ENCODE measurements around the gene RBMS1.

Gene RBMS1

DNA sequence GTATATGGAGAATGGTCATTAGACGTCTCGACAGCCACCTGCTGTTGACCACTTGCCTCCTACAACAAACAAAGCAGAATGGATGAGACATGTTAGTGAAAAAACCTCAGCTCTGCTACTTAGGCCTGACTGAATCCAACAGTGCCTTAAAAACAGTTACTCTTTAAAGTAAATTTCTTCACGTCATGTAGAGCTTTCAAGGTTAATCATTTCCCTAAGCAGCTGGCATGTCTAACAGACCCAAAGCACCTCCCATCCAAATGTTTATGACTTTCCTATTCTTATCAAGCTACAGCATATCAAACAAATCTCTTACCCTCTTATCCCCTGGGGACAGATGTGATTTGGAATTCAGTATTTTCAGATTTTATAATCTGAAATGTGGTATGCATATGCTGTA, 218.0 kb downstream of the RBMS1 start:
- CTCF ChIA-PET, result no interaction called here
- TF ChIP-seq, protein P1, sequence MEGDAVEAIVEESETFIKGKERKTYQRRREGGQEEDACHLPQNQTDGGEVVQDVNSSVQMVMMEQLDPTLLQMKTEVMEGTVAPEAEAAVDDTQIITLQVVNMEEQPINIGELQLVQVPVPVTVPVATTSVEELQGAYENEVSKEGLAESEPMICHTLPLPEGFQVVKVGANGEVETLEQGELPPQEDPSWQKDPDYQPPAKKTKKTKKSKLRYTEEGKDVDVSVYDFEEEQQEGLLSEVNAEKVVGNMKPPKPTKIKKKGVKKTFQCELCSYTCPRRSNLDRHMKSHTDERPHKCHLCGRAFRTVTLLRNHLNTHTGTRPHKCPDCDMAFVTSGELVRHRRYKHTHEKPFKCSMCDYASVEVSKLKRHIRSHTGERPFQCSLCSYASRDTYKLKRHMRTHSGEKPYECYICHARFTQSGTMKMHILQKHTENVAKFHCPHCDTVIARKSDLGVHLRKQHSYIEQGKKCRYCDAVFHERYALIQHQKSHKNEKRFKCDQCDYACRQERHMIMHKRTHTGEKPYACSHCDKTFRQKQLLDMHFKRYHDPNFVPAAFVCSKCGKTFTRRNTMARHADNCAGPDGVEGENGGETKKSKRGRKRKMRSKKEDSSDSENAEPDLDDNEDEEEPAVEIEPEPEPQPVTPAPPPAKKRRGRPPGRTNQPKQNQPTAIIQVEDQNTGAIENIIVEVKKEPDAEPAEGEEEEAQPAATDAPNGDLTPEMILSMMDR (IDR thresholded peaks at IDR 0.05; ENCODE audit: insufficient read depth, low read length, missing control alignments), result no peak
- DNase-seq (ENCODE audit: low read depth, low spot score), result no peak
- H3K4me3 ChIP-seq (ENCODE audit: low read depth, low read length), result no peak overlapping the region
- POLR2A ChIA-PET, result no interaction called here

DNA sequence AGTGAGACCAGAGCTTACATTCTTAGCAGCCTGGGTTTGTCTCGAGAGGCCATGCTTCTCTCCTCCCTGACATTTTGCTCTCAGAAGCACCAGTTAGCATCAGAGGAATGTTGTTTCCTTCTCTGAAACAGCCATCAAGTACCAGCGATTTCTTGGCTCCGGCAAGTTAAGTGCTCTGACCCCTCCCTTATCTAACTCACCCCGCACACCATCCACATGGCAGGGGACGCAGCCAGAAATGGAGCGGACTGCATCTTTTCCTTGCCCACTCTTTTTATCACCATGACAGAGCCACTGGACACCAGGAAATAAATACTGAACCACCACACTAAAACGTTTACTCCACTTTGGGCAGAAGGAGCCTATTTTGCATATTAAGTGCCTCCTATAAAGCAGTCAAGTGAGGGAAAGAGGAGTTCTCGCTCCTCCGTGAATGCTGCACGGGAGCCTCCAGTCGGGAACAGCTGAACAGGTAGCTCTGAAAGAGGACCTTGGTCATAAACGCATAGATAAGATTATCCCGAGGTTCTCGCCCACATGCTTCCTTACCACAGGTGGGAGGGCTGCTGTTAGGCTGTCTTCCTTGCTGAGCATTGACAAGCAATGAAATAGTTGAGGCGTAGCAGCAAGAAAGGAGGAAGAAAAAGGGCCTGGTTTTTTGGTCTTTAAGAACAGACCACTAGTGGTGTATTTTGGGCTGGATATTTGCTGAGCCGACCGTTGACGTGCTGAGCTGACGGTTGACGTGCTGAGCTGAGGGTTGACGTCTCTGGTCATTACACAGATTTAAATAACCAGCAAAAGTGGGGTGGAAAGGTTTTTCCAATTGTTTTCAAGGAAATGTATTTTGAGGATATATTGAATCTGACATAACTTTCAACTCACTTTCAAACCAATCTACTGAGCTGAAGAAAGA, 222.2 kb downstream of the RBMS1 start:
- no peak overlapping the region for H3K4me3 ChIP-seq (ENCODE audit: low read depth, low read length)
- ChIA-PET POLR2A (interaction anchor here (0.7 to 1.2 kb wide), 3 partner anchors 8 to 699 kb away, joined by 3 to 4 read pairs (median 3); no protein-coding TSS in a partner anchor), CTCF (interaction anchor here (0.7 to 5.0 kb wide), 16 partner anchors 8 to 723 kb away, joined by 3 to 35 read pairs (median 8); no protein-coding TSS in a partner anchor)
- DNase-seq (ENCODE audit: low read depth, low spot score), result no peak
- TF ChIP-seq, protein P1 (IDR thresholded peaks at IDR 0.05; ENCODE audit: insufficient read depth, low read length, missing control alignments), result no peak

DNA sequence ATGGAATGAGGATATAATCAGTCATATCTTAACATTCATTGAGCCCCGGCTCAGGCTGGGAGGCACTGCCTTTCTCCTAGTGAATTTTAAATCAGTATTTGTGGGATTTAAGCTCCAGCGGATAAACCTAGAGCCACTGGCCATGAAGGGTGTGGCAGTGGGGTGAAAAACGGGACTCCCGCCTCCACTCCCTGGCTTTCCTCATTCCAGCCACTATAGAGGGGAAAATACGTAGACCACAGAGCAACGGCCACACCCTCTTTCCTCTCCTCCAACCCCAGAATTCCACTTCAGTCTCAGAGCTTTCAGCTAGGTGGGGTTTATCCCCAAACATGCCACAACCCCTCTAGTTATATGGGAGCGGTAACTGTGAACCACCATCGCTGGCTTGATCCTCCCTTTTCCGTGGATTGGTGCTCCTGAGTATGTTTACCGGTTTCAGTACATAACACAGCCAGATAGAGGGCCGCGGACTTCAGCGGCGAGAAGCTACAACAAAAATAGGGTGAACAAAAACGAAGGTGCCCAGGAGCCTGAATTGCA, 223.0 kb downstream of the RBMS1 start:
- H3K4me3 ChIP-seq (ENCODE audit: low read depth, low read length), result no peak overlapping the region

DNA sequence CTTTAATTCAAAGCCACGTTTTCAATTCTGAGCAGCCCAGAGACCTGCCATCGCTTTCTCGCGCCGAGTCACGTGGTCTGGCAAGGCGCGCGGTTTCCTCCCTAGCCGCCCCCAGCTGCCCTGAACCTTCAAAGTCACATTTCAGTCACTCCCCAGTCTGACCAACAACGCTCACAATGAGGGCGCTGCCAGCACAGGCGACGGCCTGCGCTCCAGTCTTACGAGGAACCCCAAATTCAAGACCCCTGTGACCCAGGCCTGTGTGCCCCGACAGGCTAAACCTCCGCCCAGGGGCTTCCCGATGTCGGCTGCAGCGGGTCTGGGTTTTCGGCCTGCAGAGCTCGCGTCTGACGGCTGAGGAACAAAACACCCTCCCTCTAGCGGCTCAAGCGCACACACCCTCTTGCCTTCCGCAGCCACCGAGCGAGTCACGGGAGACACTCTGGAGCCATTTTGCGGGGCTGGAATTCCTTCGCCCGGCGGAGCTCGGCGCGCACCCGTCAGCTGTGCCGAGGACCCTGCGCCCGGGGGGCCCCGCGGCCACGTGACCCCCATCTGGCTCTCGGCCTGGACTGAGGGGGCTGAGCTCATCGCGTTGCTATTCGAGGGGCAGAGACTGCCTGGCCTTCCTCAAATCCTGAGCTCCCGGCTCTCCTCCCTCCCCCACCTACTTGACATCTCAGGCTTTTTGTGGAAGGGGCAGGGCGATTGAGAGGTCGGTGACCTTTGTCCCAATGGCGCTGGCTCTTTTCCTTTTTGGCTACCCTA, 223.6 kb downstream of the RBMS1 start:
- ChIA-PET CTCF (interaction anchor here (0.9 to 5.0 kb wide), 28 partner anchors 9 to 794 kb away, joined by 3 to 35 read pairs (median 5); no protein-coding TSS in a partner anchor), POLR2A (interaction anchor here (0.6 to 1.5 kb wide), 12 partner anchors 10 to 700 kb away, joined by 3 to 6 read pairs (median 4); no protein-coding TSS in a partner anchor)
- peak overlapping the region; percentile 52 for H3K4me3 ChIP-seq (ENCODE audit: low read depth, low read length)
- TF ChIP-seq, protein P1 (IDR thresholded peaks at IDR 0.05; ENCODE audit: insufficient read depth, low read length, missing control alignments), result peak; percentile 90
- DNase-seq (ENCODE audit: low read depth, low spot score), result peak; percentile 54

More for the DNA sequence above, 223.0 kb downstream of the RBMS1 start:
- ChIA-PET POLR2A (interaction anchor here (0.6 to 1.5 kb wide), 12 partner anchors 9 to 699 kb away, joined by 3 to 6 read pairs (median 4); no protein-coding TSS in a partner anchor), CTCF (interaction anchor here (0.9 to 5.0 kb wide), 26 partner anchors 9 to 793 kb away, joined by 3 to 35 read pairs (median 5); no protein-coding TSS in a partner anchor)
- DNase-seq (ENCODE audit: low read depth, low spot score), result no peak
- TF ChIP-seq, protein P1 (IDR thresholded peaks at IDR 0.05; ENCODE audit: insufficient read depth, low read length, missing control alignments), result no peak

DNA sequence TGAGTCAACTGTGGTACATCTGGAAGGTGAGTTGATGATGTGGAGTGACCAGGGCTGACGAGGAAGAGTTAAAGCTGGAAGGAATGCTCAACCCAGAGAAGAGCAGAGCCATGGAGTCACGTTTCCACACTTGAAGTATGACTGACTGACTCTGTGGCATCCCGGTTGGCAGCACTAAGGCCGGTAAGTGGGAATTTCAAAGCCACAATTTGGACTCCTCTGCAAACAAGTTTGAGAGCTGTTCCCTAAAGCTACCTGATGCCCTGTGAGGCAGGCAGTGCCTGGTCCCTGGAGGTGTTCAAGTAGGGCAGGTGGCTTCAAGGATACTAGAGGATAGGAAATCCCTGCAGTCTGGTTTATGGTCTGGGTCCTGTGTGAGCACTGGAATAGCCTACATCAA, 224.2 kb downstream of the RBMS1 start:
- ChIA-PET CTCF (interaction anchor here (0.5 to 5.0 kb wide), 20 partner anchors 9 to 794 kb away, joined by 3 to 35 read pairs (median 6); no protein-coding TSS in a partner anchor), POLR2A (interaction anchor here (1.1 to 1.5 kb wide), 2 partner anchors 45 to 60 kb away, joined by 4 to 6 read pairs; no protein-coding TSS in a partner anchor)
- peak overlapping the region; percentile 52 for H3K4me3 ChIP-seq (ENCODE audit: low read depth, low read length)
- TF ChIP-seq, protein P1 (IDR thresholded peaks at IDR 0.05; ENCODE audit: insufficient read depth, low read length, missing control alignments), result no peak
- DNase-seq (ENCODE audit: low read depth, low spot score), result no peak

All from AG04449 (cell line).